T-helper 17 cell (primary cell): ENCODE data around the gene WBP1L. TPM values are rescaled to one million over a fixed set of nuclear protein-coding genes. Genes with fewer than 3 reads are reported as not detected.
A peak's percentile ranks its signal among the peaks of the same experiment; 100 is the strongest.
"Not testable (repeated sequence)": the region's sequence is repeated elsewhere in the genome, so short reads cannot be mapped to it uniquely, and the experiment has no call there.

ENCODE experiments used
- ATAC-seq: fragments of 150-1000 bp; cut with Tn5 transposase; 2 replicates; pipeline ENCODE4 v1.10.0; 2021; ENCODE audit warnings: mild to moderate bottlenecking, moderate library complexity
- DNase-seq, 3 donors: peaks; one replicate each; pipeline versions ENCODE4 v3.0.0 to v3.0.0-alpha.2; 2020 to 2021
- H3K9me3 ChIP-seq: one replicate; pipeline ENCODE4 v1.7.0; 2013; ENCODE audit warnings: low read length, mild to moderate bottlenecking; ENCODE audit not compliant: control insufficient read depth, poor library complexity, severe bottlenecking
- H3K27ac Mint-ChIP-seq: one replicate; pipeline ENCODE4 v1.8.0; 2022; ENCODE audit warnings: mild to moderate bottlenecking, moderate library complexity, mixed read lengths
- H3K27me3 Mint-ChIP-seq: one replicate; pipeline ENCODE4 v1.8.0; 2022; ENCODE audit warnings: mixed read lengths
- H3K36me3 Mint-ChIP-seq: one replicate; pipeline ENCODE4 v1.8.0; 2022; ENCODE audit warnings: low read depth, mixed read lengths
- H3K4me1 Mint-ChIP-seq: one replicate; pipeline ENCODE4 v1.8.0; 2022; ENCODE audit warnings: mild to moderate bottlenecking, mixed read lengths
- H3K4me3 Mint-ChIP-seq: one replicate; pipeline ENCODE4 v1.8.0; 2022; ENCODE audit warnings: mild to moderate bottlenecking, moderate library complexity, mixed read lengths
- total RNA-seq, 4 donors: library from RNA in 2 of 4; stranded (reverse) in 2 of 4; gene quantifications; one replicate each; pipeline ENCODE4 v1.2.3 and lab custom pipeline; 2022 to 2026

The WBP1L gene
- total RNA-seq (10 to 100 TPM; 21.1 to 26.6 TPM), total RNA-seq (lab: John Stamatoyannopoulos, UW) (32.6 to 48.1 reads per million in 2 donors)

- peaks cover 5% of the 10 kb centered on the region for H3K36me3 Mint-ChIP-seq
These were observed at the start of gene WBP1L for GRCh38 chr10:102743588-102744373. Gene WBP1L, plus strand, starts transcription at chr10:102743948. Its CDS starts 106 bp downstream, at chr10:102744054.

GRCh38 chr10:102695401-102695800, 48.3 kb upstream of the WBP1L start:
- ATAC-seq, H3K36me3 Mint-ChIP-seq, H3K27ac Mint-ChIP-seq, H3K9me3 ChIP-seq, H3K4me3 Mint-ChIP-seq, DNase-seq, H3K27me3 Mint-ChIP-seq, H3K4me1 Mint-ChIP-seq: not testable (repeated sequence)

More at GRCh38 chr10:102743588-102744373, at the start of gene WBP1L:
- peak within 1 kb of the TSS; percentile 100 for H3K4me3 Mint-ChIP-seq
- peak; percentile 79 to 90 (median 88) for DNase-seq
- H3K4me1 Mint-ChIP-seq, result peaks cover 34% of the 10 kb centered on the region
- H3K27ac Mint-ChIP-seq, result peak within 1 kb of the TSS; percentile 96
- H3K9me3 ChIP-seq, result no peaks in the 10 kb centered on the region
- no peaks in the 10 kb centered on the region for H3K27me3 Mint-ChIP-seq
- peak; percentile 98 for ATAC-seq

GRCh38 chr10:102696736-102697135, 47.0 kb upstream of the WBP1L start:
- Mint-ChIP-seq H3K4me3 (no peak overlapping the region), H3K4me1 (peaks cover 8% of the 10 kb centered on the region), H3K36me3 (peaks cover 8% of the 10 kb centered on the region), H3K27me3 (no peaks in the 10 kb centered on the region), H3K27ac (peak overlapping the region; percentile 79)
- ATAC-seq (no peak), DNase-seq (no peak)
- no peaks in the 10 kb centered on the region for H3K9me3 ChIP-seq

GRCh38 chr10:102698894-102699293, 44.9 kb upstream of the WBP1L start:
- H3K27ac Mint-ChIP-seq, result peak overlapping the region; percentile 39
- no peaks in the 10 kb centered on the region for H3K9me3 ChIP-seq
- DNase-seq (no peak), ATAC-seq (no peak)
- no peak overlapping the region for H3K4me3 Mint-ChIP-seq
- peaks cover 8% of the 10 kb centered on the region for H3K4me1 Mint-ChIP-seq
- H3K36me3 Mint-ChIP-seq, result peaks cover 8% of the 10 kb centered on the region
- H3K27me3 Mint-ChIP-seq, result no peaks in the 10 kb centered on the region

- H3K9me3 ChIP-seq, result no peaks in the 10 kb centered on the region
- H3K4me3 Mint-ChIP-seq, result no peak overlapping the region
- no peaks in the 10 kb centered on the region for H3K27me3 Mint-ChIP-seq
- no peak for ATAC-seq
- H3K36me3 Mint-ChIP-seq, result peaks cover 8% of the 10 kb centered on the region
- no peak overlapping the region for H3K27ac Mint-ChIP-seq
- peaks cover 16% of the 10 kb centered on the region for H3K4me1 Mint-ChIP-seq
- no peak for DNase-seq
These were observed 42.5 kb upstream of the WBP1L start for GRCh38 chr10:102701272-102701671.

GRCh38 chr10:102701796-102702195, 42.0 kb upstream of the WBP1L start:
- H3K27ac Mint-ChIP-seq, result no peak overlapping the region
- H3K4me1 Mint-ChIP-seq, result peaks cover 16% of the 10 kb centered on the region
- no peaks in the 10 kb centered on the region for H3K9me3 ChIP-seq
- ATAC-seq (no peak), DNase-seq (no peak)
- H3K36me3 Mint-ChIP-seq, result peaks cover 6% of the 10 kb centered on the region
- H3K4me3 Mint-ChIP-seq, result no peak overlapping the region
- no peaks in the 10 kb centered on the region for H3K27me3 Mint-ChIP-seq

- Mint-ChIP-seq H3K4me3 (no peak overlapping the region), H3K36me3 (peaks cover 2% of the 10 kb centered on the region)
These were observed 41.0 kb upstream of the WBP1L start for GRCh38 chr10:102702742-102703141.

GRCh38 chr10:102704915-102705314, 38.8 kb upstream of the WBP1L start:
- DNase-seq (no peak), ATAC-seq (no peak)
- no peaks in the 10 kb centered on the region for H3K27me3 Mint-ChIP-seq
- peaks cover 17% of the 10 kb centered on the region for H3K4me1 Mint-ChIP-seq
- no peak overlapping the region for H3K27ac Mint-ChIP-seq
- H3K9me3 ChIP-seq, result no peaks in the 10 kb centered on the region
- no peak overlapping the region for H3K4me3 Mint-ChIP-seq
- H3K36me3 Mint-ChIP-seq, result no peaks in the 10 kb centered on the region

More at GRCh38 chr10:102702742-102703141, 41.0 kb upstream of the WBP1L start:
- Mint-ChIP-seq H3K4me1 (peaks cover 22% of the 10 kb centered on the region), H3K27me3 (no peaks in the 10 kb centered on the region), H3K27ac (no peak overlapping the region)
- H3K9me3 ChIP-seq, result no peaks in the 10 kb centered on the region
- no peak for DNase-seq
- ATAC-seq, result no peak

- no peaks in the 10 kb centered on the region for H3K9me3 ChIP-seq
- ATAC-seq, result no peak
- Mint-ChIP-seq H3K27me3 (no peaks in the 10 kb centered on the region), H3K4me3 (no peak overlapping the region), H3K36me3 (no peaks in the 10 kb centered on the region), H3K4me1 (peaks cover 21% of the 10 kb centered on the region), H3K27ac (no peak overlapping the region)
- no peak for DNase-seq
These were observed 38.2 kb upstream of the WBP1L start for GRCh38 chr10:102705531-102705930.

GRCh38 chr10:102710609-102711008, 33.1 kb upstream of the WBP1L start:
- no peaks in the 10 kb centered on the region for H3K9me3 ChIP-seq
- H3K27ac Mint-ChIP-seq, result peak overlapping the region; percentile 89
- no peak for ATAC-seq
- no peaks in the 10 kb centered on the region for H3K27me3 Mint-ChIP-seq
- peak overlapping the region; percentile 60 for H3K4me3 Mint-ChIP-seq
- H3K4me1 Mint-ChIP-seq, result peaks cover 40% of the 10 kb centered on the region
- peaks cover 2% of the 10 kb centered on the region for H3K36me3 Mint-ChIP-seq
- DNase-seq, result no peak

- H3K4me1 Mint-ChIP-seq, result peaks cover 37% of the 10 kb centered on the region
- peak overlapping the region; percentile 89 for H3K27ac Mint-ChIP-seq
These were observed 31.7 kb upstream of the WBP1L start for GRCh38 chr10:102712089-102712488.

GRCh38 chr10:102712843-102713538, 30.8 kb upstream of the WBP1L start:
- ATAC-seq, result no peak
- no peaks in the 10 kb centered on the region for H3K9me3 ChIP-seq
- peaks cover 41% of the 10 kb centered on the region for H3K4me1 Mint-ChIP-seq
- peaks cover 2% of the 10 kb centered on the region for H3K36me3 Mint-ChIP-seq
- DNase-seq, result no peak
- H3K27me3 Mint-ChIP-seq, result no peaks in the 10 kb centered on the region
- peak overlapping the region; percentile 96 for H3K27ac Mint-ChIP-seq
- H3K4me3 Mint-ChIP-seq, result peak overlapping the region; percentile 97

More at GRCh38 chr10:102712089-102712488, 31.7 kb upstream of the WBP1L start:
- Mint-ChIP-seq H3K4me3 (peak overlapping the region; percentile 58), H3K27me3 (no peaks in the 10 kb centered on the region), H3K36me3 (peaks cover 2% of the 10 kb centered on the region)
- no peak for ATAC-seq
- no peaks in the 10 kb centered on the region for H3K9me3 ChIP-seq
- no peak for DNase-seq

- ATAC-seq (peak; percentile 62), DNase-seq (peak in 1 of 3 donors; percentile 54)
- H3K4me1 Mint-ChIP-seq, result peaks cover 43% of the 10 kb centered on the region
These were observed 30.3 kb upstream of the WBP1L start for GRCh38 chr10:102713539-102713813.

More at GRCh38 chr10:102713539-102713813, 30.3 kb upstream of the WBP1L start:
- Mint-ChIP-seq H3K27me3 (no peaks in the 10 kb centered on the region), H3K36me3 (peaks cover 2% of the 10 kb centered on the region), H3K4me3 (peak overlapping the region; percentile 97), H3K27ac (peak overlapping the region; percentile 96)
- no peaks in the 10 kb centered on the region for H3K9me3 ChIP-seq
